ENCODE data around the gene KIAA0753.

Gene KIAA0753

GRCh38 chr17:6639586-6640535 lies 650 bp downstream of the KIAA0753 start:
- DNase-seq = no peak

GRCh38 chr17:6639014-6639585 lies 1.4 kb downstream of the KIAA0753 start:
- no peak for DNase-seq

- DNase-seq = no peak
Observed at GRCh38 chr17:6638046-6638908, 2.2 kb downstream of the KIAA0753 start.

GRCh38 chr17:6637458-6637840 lies 3.1 kb downstream of the KIAA0753 start:
- DNase-seq = no peak

GRCh38 chr17:6636616-6637457 lies 3.7 kb downstream of the KIAA0753 start:
- no peak for DNase-seq

GRCh38 chr17:6636105-6636504 lies 4.4 kb downstream of the KIAA0753 start:
- DNase-seq = no peak

GRCh38 chr17:6633263-6633662 lies 7.2 kb downstream of the KIAA0753 start:
- DNase-seq = no peak

GRCh38 chr17:6632530-6632929 lies 8.0 kb downstream of the KIAA0753 start:
- DNase-seq = no peak

- no peak for DNase-seq
Observed at GRCh38 chr17:6630390-6630789, 10.1 kb downstream of the KIAA0753 start.

- no peak for DNase-seq
Observed at GRCh38 chr17:6627019-6627418, 13.5 kb downstream of the KIAA0753 start.

- DNase-seq = no peak
Observed at GRCh38 chr17:6626616-6627015, 13.9 kb downstream of the KIAA0753 start.

- no peak for DNase-seq
Observed at GRCh38 chr17:6623941-6624340, 16.6 kb downstream of the KIAA0753 start.

GRCh38 chr17:6611231-6611630 lies 29.3 kb downstream of the KIAA0753 start:
- DNase-seq = no peak

GRCh38 chr17:6610011-6610410 lies 30.5 kb downstream of the KIAA0753 start:
- DNase-seq = no peak

- DNase-seq = no peak
Observed at GRCh38 chr17:6608321-6608720, 32.2 kb downstream of the KIAA0753 start.

GRCh38 chr17:6605142-6605541 lies 35.4 kb downstream of the KIAA0753 start:
- DNase-seq = no peak

- no peak for DNase-seq
Observed at GRCh38 chr17:6603744-6604325, 36.7 kb downstream of the KIAA0753 start.

GRCh38 chr17:6602141-6602540 lies 38.4 kb downstream of the KIAA0753 start:
- DNase-seq = no peak

- no peak for DNase-seq
Observed at GRCh38 chr17:6599364-6599763, 41.1 kb downstream of the KIAA0753 start.

GRCh38 chr17:6597727-6598126 lies 42.8 kb downstream of the KIAA0753 start:
- DNase-seq = no peak

GRCh38 chr17:6596941-6597340 lies 43.6 kb downstream of the KIAA0753 start:
- no peak for DNase-seq

GRCh38 chr17:6596511-6596910 lies 44.0 kb downstream of the KIAA0753 start:
- no peak for DNase-seq
